Measurements from ENCODE around the gene GAP43. TPM values are rescaled to one million over a fixed set of nuclear protein-coding genes. Genes with fewer than 3 reads are reported as not detected.

GAP43 gene
- total and polyA plus RNA-seq, 7 donors, result 0.60 to 18.9 (median 7.7) TPM; not detected in 1

DNA sequence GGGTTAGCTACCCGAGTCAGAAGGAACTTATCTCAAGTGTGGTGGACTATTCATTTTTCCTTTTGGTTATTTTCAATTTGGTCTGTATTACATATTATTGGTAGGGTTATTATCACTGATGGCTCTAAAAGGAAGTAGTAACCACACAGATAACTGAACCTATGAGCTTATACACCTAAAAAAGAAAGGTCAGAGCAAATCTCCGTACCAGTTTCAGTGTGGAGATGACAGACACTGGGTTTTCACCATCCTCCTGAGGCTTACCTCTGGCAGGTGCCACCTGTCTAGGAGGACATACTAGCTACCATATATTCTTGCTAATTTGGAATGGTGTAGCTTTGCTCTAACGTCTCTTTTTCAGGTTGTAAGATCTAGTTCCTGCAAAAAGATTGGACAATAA lies 10.2 kb downstream of the GAP43 start:
- no peaks in the 10 kb centered on the region for H3K36me3 ChIP-seq
- no peaks in the 10 kb centered on the region for H3K4me1 ChIP-seq
- no peak for TF ChIP-seq EP300 (IDR thresholded peaks at IDR 0.05)
- 87 to 91% methylated on average over 3 of the region's 3 CpGs for WGBS, 2 donors
- intact Hi-C loops (cut with DNase I), result no loop called here
- DNase-seq, result no peak
- no peak overlapping the region for H3K27ac ChIP-seq
- no peaks in the 10 kb centered on the region for H3K9me3 ChIP-seq
- no peak overlapping the region for H3K4me3 ChIP-seq
- H3K27me3 ChIP-seq, result no peaks in the 10 kb centered on the region

DNA sequence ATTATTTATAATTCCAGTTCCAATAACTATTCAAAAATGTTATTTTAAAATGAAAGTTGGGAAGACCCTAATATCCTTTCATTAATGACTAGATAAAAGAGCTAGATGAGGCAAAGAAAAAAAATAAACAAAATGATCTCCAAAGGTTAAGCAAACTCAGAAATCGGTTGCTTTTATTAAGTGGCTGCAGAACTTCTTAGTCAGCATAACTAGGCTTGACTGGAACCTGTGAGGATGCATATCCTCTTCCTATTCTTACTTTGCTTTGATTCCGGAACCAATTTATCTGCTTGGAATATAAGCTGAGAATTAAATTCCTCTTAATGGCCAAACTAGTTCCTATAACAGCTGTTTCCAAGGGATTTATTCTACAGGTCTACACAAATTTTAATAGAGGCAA lies 10.7 kb downstream of the GAP43 start:
- Histone ChIP-seq H3K27me3 (no peaks in the 10 kb centered on the region), H3K4me3 (no peak overlapping the region), H3K27ac (no peak overlapping the region), H3K4me1 (no peaks in the 10 kb centered on the region), H3K9me3 (no peaks in the 10 kb centered on the region), H3K36me3 (no peaks in the 10 kb centered on the region)
- intact Hi-C loops (cut with DNase I), result no loop called here
- 85 to 88% methylated on average over 2 of the region's 2 CpGs for WGBS, 2 donors
- no peak for DNase-seq
- TF ChIP-seq POLR2AphosphoS5 (IDR thresholded peaks at IDR 0.05) (no peak), EP300 (IDR thresholded peaks at IDR 0.05) (no peak), POLR2A (IDR thresholded peaks at IDR 0.05) (no peak)
- TF ChIP-seq, protein P1, sequence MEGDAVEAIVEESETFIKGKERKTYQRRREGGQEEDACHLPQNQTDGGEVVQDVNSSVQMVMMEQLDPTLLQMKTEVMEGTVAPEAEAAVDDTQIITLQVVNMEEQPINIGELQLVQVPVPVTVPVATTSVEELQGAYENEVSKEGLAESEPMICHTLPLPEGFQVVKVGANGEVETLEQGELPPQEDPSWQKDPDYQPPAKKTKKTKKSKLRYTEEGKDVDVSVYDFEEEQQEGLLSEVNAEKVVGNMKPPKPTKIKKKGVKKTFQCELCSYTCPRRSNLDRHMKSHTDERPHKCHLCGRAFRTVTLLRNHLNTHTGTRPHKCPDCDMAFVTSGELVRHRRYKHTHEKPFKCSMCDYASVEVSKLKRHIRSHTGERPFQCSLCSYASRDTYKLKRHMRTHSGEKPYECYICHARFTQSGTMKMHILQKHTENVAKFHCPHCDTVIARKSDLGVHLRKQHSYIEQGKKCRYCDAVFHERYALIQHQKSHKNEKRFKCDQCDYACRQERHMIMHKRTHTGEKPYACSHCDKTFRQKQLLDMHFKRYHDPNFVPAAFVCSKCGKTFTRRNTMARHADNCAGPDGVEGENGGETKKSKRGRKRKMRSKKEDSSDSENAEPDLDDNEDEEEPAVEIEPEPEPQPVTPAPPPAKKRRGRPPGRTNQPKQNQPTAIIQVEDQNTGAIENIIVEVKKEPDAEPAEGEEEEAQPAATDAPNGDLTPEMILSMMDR (IDR thresholded peaks at IDR 0.05), result no peak

- TF ChIP-seq, protein P1 (IDR thresholded peaks at IDR 0.05), result no peak
- no peak for TF ChIP-seq EP300 (IDR thresholded peaks at IDR 0.05)
- TF ChIP-seq POLR2AphosphoS5 (IDR thresholded peaks at IDR 0.05), result no peak
- no peak for TF ChIP-seq POLR2A (IDR thresholded peaks at IDR 0.05)
- 11 to 52% methylated on average over 1 of the region's 1 CpG for WGBS, 2 donors
- no peaks in the 10 kb centered on the region for H3K36me3 ChIP-seq
Observed at GRCh38 chr3:115635406-115635805, 12.1 kb downstream of the GAP43 start.

GRCh38 chr3:115638241-115638640 lies 14.9 kb downstream of the GAP43 start:
- Histone ChIP-seq H3K4me1 (no peaks in the 10 kb centered on the region), H3K36me3 (no peaks in the 10 kb centered on the region), H3K4me3 (no peak overlapping the region), H3K27ac (no peak overlapping the region), H3K27me3 (no peaks in the 10 kb centered on the region), H3K9me3 (no peaks in the 10 kb centered on the region)
- no peak for DNase-seq
- 96% methylated on average over 1 of the region's 1 CpG for WGBS, 2 donors
- intact Hi-C loops (cut with DNase I), result no loop called here
- no peak for TF ChIP-seq POLR2AphosphoS5 (IDR thresholded peaks at IDR 0.05)
- no peak for TF ChIP-seq EP300 (IDR thresholded peaks at IDR 0.05)
- TF ChIP-seq POLR2A (IDR thresholded peaks at IDR 0.05), result no peak
- TF ChIP-seq, protein P1 (IDR thresholded peaks at IDR 0.05), result no peak

More at GRCh38 chr3:115635406-115635805, 12.1 kb downstream of the GAP43 start:
- Histone ChIP-seq H3K27me3 (no peaks in the 10 kb centered on the region), H3K4me1 (no peaks in the 10 kb centered on the region), H3K9me3 (no peaks in the 10 kb centered on the region), H3K27ac (no peak overlapping the region), H3K4me3 (no peak overlapping the region)
- DNase-seq, result no peak
- intact Hi-C loops (cut with DNase I), result no loop called here

DNA sequence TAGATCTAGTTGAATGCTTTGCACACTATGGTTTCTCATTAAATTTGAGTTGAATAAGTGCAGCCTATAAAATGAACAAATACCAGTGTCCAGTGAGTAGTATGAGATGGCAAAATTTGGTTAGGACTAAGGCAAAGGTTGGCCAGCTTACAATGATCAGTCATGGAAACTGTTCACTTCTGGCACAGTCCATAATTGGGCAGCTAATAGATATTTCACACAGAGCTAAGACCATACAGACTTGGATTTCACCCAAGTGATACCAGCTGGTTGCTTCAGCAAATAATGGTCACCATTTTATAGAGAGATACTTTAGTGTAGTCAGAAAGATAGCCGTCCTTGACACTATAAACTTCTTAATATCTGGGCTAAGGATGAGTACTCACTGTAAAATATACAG lies 15.7 kb downstream of the GAP43 start:
- no peak for DNase-seq
- Histone ChIP-seq H3K4me1 (no peaks in the 10 kb centered on the region), H3K9me3 (no peaks in the 10 kb centered on the region), H3K27me3 (no peaks in the 10 kb centered on the region), H3K27ac (no peak overlapping the region), H3K36me3 (no peaks in the 10 kb centered on the region), H3K4me3 (no peak overlapping the region)
- no peak for TF ChIP-seq POLR2A (IDR thresholded peaks at IDR 0.05)
- intact Hi-C loops (cut with DNase I), result no loop called here
- 63 to 81% methylated on average over 1 of the region's 1 CpG for WGBS, 2 donors

GRCh38 chr3:115644391-115644790 lies 21.1 kb downstream of the GAP43 start:
- no peak for DNase-seq
- no peak for TF ChIP-seq POLR2AphosphoS5 (IDR thresholded peaks at IDR 0.05)
- TF ChIP-seq POLR2A (IDR thresholded peaks at IDR 0.05), result no peak
- no peak for TF ChIP-seq EP300 (IDR thresholded peaks at IDR 0.05)
- TF ChIP-seq, protein P1 (IDR thresholded peaks at IDR 0.05), result no peak
- no peak overlapping the region for H3K4me3 ChIP-seq
- H3K27me3 ChIP-seq, result no peaks in the 10 kb centered on the region
- H3K9me3 ChIP-seq, result no peaks in the 10 kb centered on the region
- H3K36me3 ChIP-seq, result no peaks in the 10 kb centered on the region
- H3K4me1 ChIP-seq, result peaks cover 0 to 4% (median 0%) of the 10 kb centered on the region in 4 donors
- 77 to 81% methylated on average over 1 of the region's 1 CpG for WGBS, 2 donors
- no peak overlapping the region for H3K27ac ChIP-seq
- intact Hi-C loops (cut with DNase I), result no loop called here
